H9 (cell line): ENCODE results near the gene MAPKAPK2. TPM values are rescaled to one million over a fixed set of nuclear protein-coding genes. Genes with fewer than 3 reads are reported as not detected.

Source experiments
- DNase-seq: peaks from one replicate; pipeline ENCODE4 v3.0.0-alpha.2; 2017
- H2AFZ ChIP-seq: one replicate; pipeline ENCODE4 v1.6.1; 2013; ENCODE audit warnings: mild to moderate bottlenecking, low read length, control low read depth, moderate library complexity
- H2AK5ac ChIP-seq: 2 replicates; pipeline ENCODE4 v1.6.1; 2013; ENCODE audit warnings: low read length, control low read depth, mixed read lengths; ENCODE audit not compliant: insufficient read length
- H2BK120ac ChIP-seq: one replicate; pipeline ENCODE4 v1.6.1; 2013; ENCODE audit warnings: low read depth, mild to moderate bottlenecking, low read length, control low read depth, inconsistent platforms; ENCODE audit not compliant: poor library complexity, severe bottlenecking
- H2BK12ac ChIP-seq: 2 replicates; pipeline ENCODE4 v1.6.1; 2013; ENCODE audit warnings: low read length, control low read depth, mixed read lengths, low read depth; ENCODE audit not compliant: insufficient read length
- H2BK15ac ChIP-seq: 2 replicates; pipeline ENCODE4 v1.6.1; 2013; ENCODE audit warnings: low read depth, low read length, control low read depth
- H2BK20ac ChIP-seq: one replicate; pipeline ENCODE4 v1.6.1; 2013; ENCODE audit warnings: low read depth, mild to moderate bottlenecking, low read length, control low read depth, inconsistent platforms; ENCODE audit not compliant: poor library complexity, severe bottlenecking
- H2BK5ac ChIP-seq: 2 replicates; pipeline ENCODE4 v1.6.1; 2013; ENCODE audit warnings: low read length, control low read depth, mixed read lengths; ENCODE audit not compliant: insufficient read length
- H3K14ac ChIP-seq: 2 replicates; pipeline ENCODE4 v1.6.1; 2013; ENCODE audit warnings: low read length, control low read depth; ENCODE audit not compliant: insufficient read depth
- H3K18ac ChIP-seq: 2 replicates; pipeline ENCODE4 v1.6.1; 2013; ENCODE audit warnings: low read depth, mild to moderate bottlenecking, mixed read lengths, low read length, control low read depth; ENCODE audit not compliant: insufficient read length
- H3K23ac ChIP-seq: 2 replicates; pipeline ENCODE4 v1.6.1; 2013; ENCODE audit warnings: low read length, control low read depth, mixed read lengths, low read depth; ENCODE audit not compliant: insufficient read length
- H3K23me2 ChIP-seq: 2 replicates; pipeline ENCODE4 v1.6.1; 2013; ENCODE audit warnings: low read depth, mild to moderate bottlenecking, mixed read lengths, low read length, control low read depth; ENCODE audit not compliant: insufficient read length, poor library complexity, severe bottlenecking
- H3K27ac ChIP-seq: 2 replicates; pipeline ENCODE4 v1.5.1; 2013; ENCODE audit warnings: low read length, control low read depth, mixed read lengths, low read depth; ENCODE audit not compliant: insufficient read length
- H3K27me3 ChIP-seq: 2 replicates; pipeline ENCODE4 v1.6.1; 2013; ENCODE audit warnings: low read length, control low read depth, inconsistent platforms; ENCODE audit not compliant: insufficient read depth
- H3K4ac ChIP-seq: 2 replicates; pipeline ENCODE4 v1.6.1; 2013; ENCODE audit warnings: low read depth, mild to moderate bottlenecking, control low read depth, inconsistent platforms, low read length, moderate library complexity
- H3K4me1 ChIP-seq: 2 replicates; pipeline ENCODE4 v1.6.1; 2013; ENCODE audit warnings: low read length, control low read depth, inconsistent platforms; ENCODE audit not compliant: insufficient read depth
- H3K4me2 ChIP-seq: 2 replicates; pipeline ENCODE4 v1.6.1; 2013; ENCODE audit warnings: low read length, control low read depth, mixed read lengths; ENCODE audit not compliant: insufficient read length, insufficient read depth
- H3K56ac ChIP-seq: 2 replicates; pipeline ENCODE4 v1.6.1; 2013; ENCODE audit warnings: low read depth, mild to moderate bottlenecking, mixed read lengths, low read length, control low read depth; ENCODE audit not compliant: insufficient read length
- H3K79me1 ChIP-seq: 2 replicates; pipeline ENCODE4 v1.6.1; 2013; ENCODE audit warnings: low read depth, mild to moderate bottlenecking, moderate library complexity, low read length, control low read depth, inconsistent platforms; ENCODE audit not compliant: insufficient read depth, poor library complexity, severe bottlenecking
- H3K79me2 ChIP-seq: 2 replicates; pipeline ENCODE4 v1.6.1; 2013; ENCODE audit warnings: low read length, control low read depth, inconsistent platforms; ENCODE audit not compliant: insufficient read depth
- H3K9ac ChIP-seq: 2 replicates; pipeline ENCODE4 v1.6.1; 2013; ENCODE audit warnings: low read length, control low read depth, mixed read lengths; ENCODE audit not compliant: insufficient read length; ENCODE audit errors: extremely low read depth
- H3K9me3 ChIP-seq: one replicate; pipeline ENCODE4 v1.6.1; 2013; ENCODE audit warnings: low read depth, low read length, inconsistent platforms; ENCODE audit not compliant: control insufficient read depth
- H3T11ph ChIP-seq: one replicate; pipeline ENCODE4 v1.6.1; 2013; ENCODE audit warnings: mild to moderate bottlenecking, low read length, control low read depth, inconsistent platforms
- H4K20me1 ChIP-seq: one replicate; pipeline ENCODE4 v1.6.1; 2013; ENCODE audit not compliant: control insufficient read depth, insufficient read length, insufficient read depth
- H4K5ac ChIP-seq: 2 replicates; pipeline ENCODE4 v1.6.1; 2013; ENCODE audit warnings: low read depth, mild to moderate bottlenecking, mixed read lengths, low read length, control low read depth; ENCODE audit not compliant: insufficient read length
- H4K8ac ChIP-seq: replicated peaks from 2 replicates; pipeline ENCODE4 v1.6.1; 2013; ENCODE audit warnings: low read length, control low read depth, mixed read lengths, low read depth; ENCODE audit not compliant: insufficient read length
- H4K91ac ChIP-seq: 2 replicates; pipeline ENCODE4 v1.6.1; 2013; ENCODE audit warnings: low read depth, mild to moderate bottlenecking, moderate library complexity, mixed read lengths, low read length, control low read depth; ENCODE audit not compliant: insufficient read length
- H3K27ac Mint-ChIP-seq, 3 experiments: 2 replicates in 2 of 3; 3 replicates in 1 of 3; pipeline ENCODE4 v1.8.0; 2020 to 2021; ENCODE audit warnings: mixed read lengths in 3 of 3, mild to moderate bottlenecking in 1 of 3, moderate library complexity in 1 of 3
- H3K27me3 Mint-ChIP-seq: 2 replicates; pipeline ENCODE4 v1.8.0; 2021; ENCODE audit warnings: low read depth, mild to moderate bottlenecking, moderate library complexity, mixed read lengths
- H3K36me3 Mint-ChIP-seq, 3 experiments: 2 replicates in 2 of 3; 3 replicates in 1 of 3; pipeline ENCODE4 v1.8.0; 2020 to 2021; ENCODE audit warnings: low read depth in 3 of 3, mixed read lengths in 3 of 3; ENCODE audit not compliant: insufficient read depth in 1 of 3
- H3K4me1 Mint-ChIP-seq, 2 experiments: 2 replicates each; pipeline ENCODE4 v1.8.0; 2020; ENCODE audit warnings: mixed read lengths in 2 of 2
- H3K4me3 Mint-ChIP-seq, 2 experiments: 2 replicates in 1 of 2; 3 replicates in 1 of 2; pipeline ENCODE4 v1.8.0; 2020 to 2021; ENCODE audit warnings: mild to moderate bottlenecking in 2 of 2, mixed read lengths in 2 of 2, moderate library complexity in 1 of 2
- H3K9me3 Mint-ChIP-seq, 2 experiments: 2 replicates in 1 of 2; 3 replicates in 1 of 2; pipeline ENCODE4 v1.8.0; 2020; ENCODE audit warnings: mild to moderate bottlenecking in 2 of 2, mixed read lengths in 2 of 2, moderate library complexity in 1 of 2
- WGBS: extraction: QIAGEN DNeasy Blood & Tissue Kit; methylation state at CpG from one replicate; pipeline ENCODE4 v1.1.7; 2013; ENCODE audit warnings: missing lambda C conversion rate, low lambda C conversion rate, mixed read lengths; ENCODE audit not compliant: insufficient read length; ENCODE audit errors: extremely low coverage; 5-methylcytosine and 5-hydroxymethylcytosine counted together
- total RNA-seq: library from RNA; stranded (reverse); gene quantifications from 2 replicates; pipeline ENCODE4 v1.2.1, GENCODE V29; 2021
- TF ChIP-seq, protein P1 (sequence below): fragments of 200-600 bp; sonication (generic); conservative IDR thresholded peaks from 3 replicates; pipeline ENCODE4 v1.8.0; 2021; ENCODE audit warnings: antibody characterized with exemption, mild to moderate bottlenecking

The MAPKAPK2 gene
- total RNA-seq, 1 experiment from 2014 or later: 50.1 TPM

DNA sequence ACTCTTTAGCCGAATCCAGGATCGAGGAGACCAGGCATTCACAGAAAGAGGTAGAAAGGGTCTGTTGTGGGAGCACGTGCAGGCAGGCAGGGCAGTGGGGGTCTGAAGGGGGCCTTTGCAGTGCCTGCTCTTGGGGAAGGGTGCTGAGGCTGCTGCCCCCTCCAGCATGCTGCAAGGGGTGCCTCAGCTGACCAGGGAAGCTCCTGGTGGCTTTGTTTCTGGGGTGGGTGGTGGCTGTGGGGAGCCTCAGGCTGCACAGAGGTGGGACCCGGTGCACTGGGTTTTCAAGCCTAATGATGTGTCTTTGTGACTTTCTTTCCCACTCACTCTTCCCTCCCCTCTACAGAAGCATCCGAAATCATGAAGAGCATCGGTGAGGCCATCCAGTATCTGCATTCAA, 44.3 kb downstream of the MAPKAPK2 start:
- no peak overlapping the region for H3K18ac ChIP-seq
- H2BK120ac ChIP-seq: no peak overlapping the region
- H3K79me1 ChIP-seq: no peaks in the 10 kb centered on the region
- H3K14ac ChIP-seq: no peak overlapping the region
- H2BK5ac ChIP-seq: no peak overlapping the region
- no peak overlapping the region for H3K4me2 ChIP-seq
- H3K27me3 ChIP-seq: no peaks in the 10 kb centered on the region
- no peaks in the 10 kb centered on the region for H3K79me2 ChIP-seq
- Mint-ChIP-seq H3K4me1 (peaks cover 14 to 19% of the 10 kb centered on the region in 2 experiments), H3K27me3 (no peaks in the 10 kb centered on the region; the same call in 1 of the 2 replicates), H3K36me3 (peaks cover 4 to 35% (median 34%) of the 10 kb centered on the region in 3 experiments; a peak in 6 of 7 replicates), H3K4me3 (no peak overlapping the region), H3K27ac (peak overlapping the region in 1 of 3 experiments; percentile 83; a peak in 1 of 7 replicates), H3K9me3 (no peaks in the 10 kb centered on the region)
- no peak overlapping the region for H3K27ac ChIP-seq
- DNase-seq: no peak
- no peak overlapping the region for H4K91ac ChIP-seq
- H3K23me2 ChIP-seq: no peaks in the 10 kb centered on the region
- TF ChIP-seq, protein P1, sequence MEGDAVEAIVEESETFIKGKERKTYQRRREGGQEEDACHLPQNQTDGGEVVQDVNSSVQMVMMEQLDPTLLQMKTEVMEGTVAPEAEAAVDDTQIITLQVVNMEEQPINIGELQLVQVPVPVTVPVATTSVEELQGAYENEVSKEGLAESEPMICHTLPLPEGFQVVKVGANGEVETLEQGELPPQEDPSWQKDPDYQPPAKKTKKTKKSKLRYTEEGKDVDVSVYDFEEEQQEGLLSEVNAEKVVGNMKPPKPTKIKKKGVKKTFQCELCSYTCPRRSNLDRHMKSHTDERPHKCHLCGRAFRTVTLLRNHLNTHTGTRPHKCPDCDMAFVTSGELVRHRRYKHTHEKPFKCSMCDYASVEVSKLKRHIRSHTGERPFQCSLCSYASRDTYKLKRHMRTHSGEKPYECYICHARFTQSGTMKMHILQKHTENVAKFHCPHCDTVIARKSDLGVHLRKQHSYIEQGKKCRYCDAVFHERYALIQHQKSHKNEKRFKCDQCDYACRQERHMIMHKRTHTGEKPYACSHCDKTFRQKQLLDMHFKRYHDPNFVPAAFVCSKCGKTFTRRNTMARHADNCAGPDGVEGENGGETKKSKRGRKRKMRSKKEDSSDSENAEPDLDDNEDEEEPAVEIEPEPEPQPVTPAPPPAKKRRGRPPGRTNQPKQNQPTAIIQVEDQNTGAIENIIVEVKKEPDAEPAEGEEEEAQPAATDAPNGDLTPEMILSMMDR: no peak
- H2AK5ac ChIP-seq: no peak overlapping the region
- no peaks in the 10 kb centered on the region; the same call in 1 of the 2 replicates for H3K4me1 ChIP-seq
- H2BK15ac ChIP-seq: no peak overlapping the region
- H3K9me3 ChIP-seq: no peaks in the 10 kb centered on the region
- H4K8ac ChIP-seq: no peak overlapping the region
- H3K56ac ChIP-seq: no peak overlapping the region
- H4K20me1 ChIP-seq: no peaks in the 10 kb centered on the region
- WGBS: no CpG with 5 or more reads among the region's 6 CpGs
- no peak overlapping the region for H4K5ac ChIP-seq
- H3K4ac ChIP-seq: no peak overlapping the region
- H3K9ac ChIP-seq: no peak overlapping the region
- H2BK12ac ChIP-seq: no peak overlapping the region
- H3T11ph ChIP-seq: no peak overlapping the region
- no peak overlapping the region for H2BK20ac ChIP-seq
- no peak overlapping the region for H2AFZ ChIP-seq
- no peak overlapping the region for H3K23ac ChIP-seq
